Fibroblast of peridontal ligament (primary cell): Measurements from ENCODE around the gene WSCD2.

Experiments
- DNase-seq: peaks from one replicate; pipeline ENCODE4 v3.0.0-alpha.2; 2010; ENCODE audit errors: extremely low read depth

The WSCD2 gene

GRCh38 chr12:108129017-108129812 is at the start of gene WSCD2:
Gene WSCD2 (plus strand): TSS chr12:108129288. CDS start chr12:108195833, 66,545 bp downstream.
- DNase-seq = peak; percentile 13

- DNase-seq = no peak
Observed at GRCh38 chr12:108079721-108080120, 49.4 kb upstream of the WSCD2 start.

- no peak for DNase-seq
Observed at GRCh38 chr12:108080363-108080762, 48.7 kb upstream of the WSCD2 start.

- no peak for DNase-seq
Observed at GRCh38 chr12:108082485-108082884, 46.6 kb upstream of the WSCD2 start.

DNA sequence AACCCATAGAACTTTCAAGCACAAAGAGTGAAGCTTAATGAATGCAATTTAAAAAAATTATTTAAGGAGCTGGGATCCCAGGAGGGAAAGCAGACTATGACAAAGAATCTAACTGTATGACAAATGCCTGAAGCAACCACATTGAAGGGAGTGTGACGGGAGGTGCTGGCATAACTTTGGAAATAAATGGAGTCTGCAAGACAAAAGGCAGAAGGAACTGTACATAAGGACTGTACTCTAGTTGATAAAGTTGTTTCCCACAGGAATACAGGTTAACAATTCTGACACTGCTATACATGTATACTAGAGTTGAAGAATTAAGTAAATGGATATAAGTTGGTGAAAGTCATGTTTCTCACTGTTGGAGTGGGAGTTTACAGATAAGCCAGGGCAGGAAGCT is 41.2 kb upstream of the WSCD2 start:
- DNase-seq = no peak

- DNase-seq = no peak
Observed at GRCh38 chr12:108090107-108090899, 38.8 kb upstream of the WSCD2 start.

DNA sequence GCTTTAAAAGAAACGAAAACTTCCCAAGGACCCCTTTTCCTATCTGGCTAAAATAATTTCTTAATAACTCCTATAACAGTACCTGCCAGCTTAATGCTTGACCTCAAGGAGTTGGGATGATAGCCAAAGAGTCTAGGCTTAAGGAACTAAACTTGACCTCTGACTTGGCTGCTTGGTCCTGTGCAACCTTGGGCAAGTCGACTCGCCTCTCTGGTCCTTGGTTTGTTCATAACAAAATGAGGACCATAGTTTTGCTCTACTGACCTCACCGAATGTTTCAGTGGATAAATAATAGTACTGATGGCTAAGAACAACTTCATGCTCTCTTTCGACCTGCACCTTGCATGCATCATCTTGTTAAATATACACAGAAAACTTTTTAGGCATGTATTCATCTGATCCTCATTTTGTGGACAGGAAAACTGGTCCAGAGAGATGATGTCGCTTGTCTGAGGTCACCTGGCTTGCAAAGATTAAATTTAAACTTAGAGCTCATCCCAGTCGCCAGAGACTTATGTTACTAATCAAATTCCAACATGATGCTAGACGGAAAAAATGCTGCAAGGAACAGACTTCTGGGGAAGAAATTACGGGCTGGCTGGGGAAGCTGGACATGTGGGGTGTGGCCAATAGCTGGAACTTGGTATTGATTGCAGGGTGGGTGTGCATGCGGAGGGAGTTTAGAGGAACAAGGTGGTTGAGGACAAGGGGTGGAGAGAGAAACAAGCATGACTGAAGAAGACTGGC is 38.0 kb upstream of the WSCD2 start:
- DNase-seq = no peak

- DNase-seq = no peak
Observed at GRCh38 chr12:108091679-108092051, 37.4 kb upstream of the WSCD2 start.

GRCh38 chr12:108093209-108093608 is 35.9 kb upstream of the WSCD2 start:
- DNase-seq = no peak

- DNase-seq = no peak
Observed at GRCh38 chr12:108094056-108094649, 34.9 kb upstream of the WSCD2 start.

DNA sequence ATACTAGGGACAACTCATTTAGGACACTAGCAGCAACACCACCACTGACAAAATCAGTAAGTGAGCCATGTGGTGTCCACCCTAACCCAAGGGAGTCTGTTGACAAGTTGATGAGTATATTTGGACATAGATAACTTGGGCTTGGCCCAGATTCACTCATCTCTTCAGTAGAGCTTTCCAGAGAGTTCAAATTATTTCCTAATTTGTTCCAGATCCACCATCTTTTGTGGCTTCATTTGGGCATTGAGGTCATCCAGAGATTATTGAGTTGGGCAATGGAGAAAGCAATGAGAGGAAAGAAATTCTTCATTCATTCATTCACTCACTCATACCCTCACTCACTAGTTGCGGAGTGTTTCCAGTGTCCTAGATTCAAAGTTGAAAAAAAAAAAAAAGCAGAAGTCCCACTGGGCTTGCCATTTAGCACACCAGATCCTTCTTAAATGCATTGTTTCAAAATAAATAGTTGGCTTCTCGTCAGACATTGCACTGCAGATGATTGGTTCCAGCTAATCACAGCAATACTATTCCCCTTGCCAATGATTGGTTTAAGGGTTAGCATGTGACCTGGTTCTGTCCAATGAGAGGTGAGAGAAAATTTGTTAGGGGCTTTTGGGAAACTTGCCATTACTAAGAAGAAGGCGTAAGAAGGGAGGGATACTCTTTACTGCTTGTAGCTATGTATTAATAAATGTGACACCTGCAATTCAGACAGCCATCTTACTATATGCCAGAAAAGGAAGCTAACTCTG is 31.8 kb upstream of the WSCD2 start:
- DNase-seq = no peak

- no peak for DNase-seq
Observed at GRCh38 chr12:108098374-108098773, 30.7 kb upstream of the WSCD2 start.

- DNase-seq = peak; percentile 1
Observed at GRCh38 chr12:108099073-108099472, 30.0 kb upstream of the WSCD2 start.

DNA sequence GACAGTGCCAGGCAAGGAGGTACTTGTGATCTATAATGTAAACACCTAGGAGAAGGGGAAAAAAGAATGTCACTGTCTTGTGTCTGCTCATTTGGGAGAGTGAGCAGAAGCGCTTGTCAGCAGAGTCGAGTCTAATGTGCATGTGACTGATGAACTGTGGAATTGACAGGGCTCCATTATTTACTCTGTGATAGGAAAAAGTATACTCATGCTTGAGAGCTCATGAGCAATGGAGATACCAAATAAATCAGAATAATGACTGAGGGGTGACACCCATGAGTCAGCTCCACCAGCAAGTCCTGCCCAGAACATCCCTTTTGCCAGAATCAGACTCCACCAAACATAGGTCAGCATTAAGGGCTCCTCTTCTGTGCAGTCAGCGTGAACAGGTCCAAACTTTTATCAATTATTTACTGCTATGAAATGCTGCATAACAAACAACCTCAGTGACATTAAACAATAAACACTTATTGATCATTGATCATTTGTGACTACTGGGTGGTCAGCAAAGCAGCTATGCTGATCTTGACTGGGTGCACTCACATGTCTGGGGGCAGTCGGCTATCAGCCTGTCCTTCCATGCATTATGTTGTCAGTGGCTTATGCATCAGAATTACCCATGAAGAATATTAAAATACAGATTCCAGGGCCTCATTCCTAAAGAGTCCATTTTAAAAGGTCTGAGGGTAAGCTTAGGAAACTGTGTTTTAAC is 29.2 kb upstream of the WSCD2 start:
- no peak for DNase-seq

DNA sequence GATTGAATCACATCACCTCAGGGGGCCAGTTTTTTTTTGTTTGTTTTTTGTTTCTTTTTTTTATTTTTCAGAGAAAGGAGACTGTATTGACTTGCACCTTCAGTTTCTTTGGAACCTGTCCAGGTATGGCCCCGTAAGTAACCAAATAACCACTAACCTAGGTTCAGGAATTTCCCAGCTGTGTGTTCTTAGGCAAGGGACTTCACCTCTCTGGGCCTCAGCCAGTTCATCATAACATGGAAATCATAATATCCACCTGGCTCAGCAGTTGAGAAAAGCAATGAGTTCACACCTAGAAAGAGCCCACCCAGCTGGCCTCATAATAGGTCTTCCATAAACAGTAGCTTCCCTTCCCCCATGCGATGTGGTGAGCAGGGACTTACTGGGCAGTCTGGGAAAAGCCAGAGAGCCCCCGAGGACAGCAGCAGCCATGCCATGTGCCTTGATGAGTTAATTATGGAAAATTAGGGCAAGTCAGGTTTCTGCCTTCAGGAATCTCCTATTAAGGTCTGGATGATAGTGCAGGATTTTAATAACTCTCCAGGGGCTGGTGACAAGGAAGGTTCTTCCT is 27.4 kb upstream of the WSCD2 start:
- no peak for DNase-seq

GRCh38 chr12:108102363-108102762 is 26.7 kb upstream of the WSCD2 start:
- DNase-seq = no peak

GRCh38 chr12:108103087-108103486 is 26.0 kb upstream of the WSCD2 start:
- DNase-seq = no peak

DNA sequence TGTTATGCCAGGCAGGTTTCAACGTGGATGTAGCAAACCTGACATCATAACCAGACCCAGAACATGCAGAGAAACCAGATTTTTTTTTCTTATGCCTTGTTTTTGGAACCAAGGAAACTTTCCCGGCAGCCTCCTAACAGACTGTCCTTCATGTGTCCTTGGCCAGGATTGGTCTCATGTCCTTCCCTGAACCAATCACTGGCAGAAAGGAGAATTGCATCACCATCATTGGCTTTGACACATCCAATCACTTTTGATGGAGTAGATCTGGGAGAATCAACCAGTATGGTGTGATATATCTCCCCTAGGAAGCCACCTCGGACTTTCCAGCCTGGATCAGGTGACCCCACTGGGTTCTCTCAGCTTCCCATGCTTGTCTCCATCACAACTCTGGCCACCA is 25.6 kb upstream of the WSCD2 start:
- DNase-seq = no peak

DNA sequence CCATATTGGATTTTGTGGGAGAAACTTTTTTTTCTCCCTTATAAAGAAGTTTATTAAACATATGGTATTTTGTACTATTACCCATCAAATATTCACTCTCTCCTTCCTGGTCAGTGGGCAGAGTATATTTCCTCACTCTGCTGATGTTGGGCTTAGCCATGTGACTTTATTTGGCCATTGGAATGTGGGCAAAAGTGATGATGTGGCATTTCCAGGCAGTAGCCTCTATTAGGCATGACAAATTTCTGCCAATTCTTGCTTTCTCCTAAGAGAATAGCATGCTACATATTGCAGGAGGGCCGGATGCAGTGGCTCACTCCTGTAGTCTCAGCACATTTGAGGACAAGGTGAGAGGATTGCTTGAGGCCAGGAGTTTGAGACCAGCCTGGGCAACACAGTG is 24.4 kb upstream of the WSCD2 start:
- no peak for DNase-seq

- no peak for DNase-seq
Observed at GRCh38 chr12:108106599-108106998, 22.5 kb upstream of the WSCD2 start.
